LNCAP (cell line): Measurements from ENCODE around the gene GJA10.
A peak's percentile ranks its signal among the peaks of the same experiment; 100 is the strongest.

ENCODE experiments used
- TF ChIP-seq, protein P1 (sequence below): fragments of 450-650 bp; IDR thresholded peaks from 2 replicates; pipeline ENCODE4 v1.5.1; 2017; ENCODE audit warnings: mild to moderate bottlenecking

Gene GJA10

DNA sequence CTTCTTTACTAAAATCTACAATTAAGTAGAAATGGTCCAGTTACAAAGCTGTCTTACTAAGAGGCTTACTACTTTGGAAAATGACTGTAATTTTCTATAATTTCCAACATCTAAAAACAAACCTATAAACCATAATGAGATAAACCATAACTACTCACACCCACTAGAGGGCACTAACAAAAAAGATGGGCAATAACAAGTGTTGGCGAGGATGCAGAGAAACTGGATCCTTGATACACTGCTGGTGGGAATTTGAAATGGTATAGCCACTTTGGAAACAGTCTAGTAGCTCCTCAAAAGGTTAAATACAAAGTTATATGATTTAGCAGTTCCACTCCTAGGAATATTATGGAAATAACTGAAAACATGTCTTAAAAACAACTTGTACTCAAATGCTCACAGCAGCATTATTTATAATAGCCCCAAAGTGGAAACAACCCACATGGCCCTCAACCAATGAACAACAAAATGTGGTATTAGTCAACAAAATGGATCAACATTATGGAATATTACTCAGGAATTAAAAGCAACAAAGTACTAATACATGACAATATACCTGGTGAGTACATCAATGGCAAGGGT is 50.6 kb downstream of the GJA10 start:
- TF ChIP-seq, protein P1, sequence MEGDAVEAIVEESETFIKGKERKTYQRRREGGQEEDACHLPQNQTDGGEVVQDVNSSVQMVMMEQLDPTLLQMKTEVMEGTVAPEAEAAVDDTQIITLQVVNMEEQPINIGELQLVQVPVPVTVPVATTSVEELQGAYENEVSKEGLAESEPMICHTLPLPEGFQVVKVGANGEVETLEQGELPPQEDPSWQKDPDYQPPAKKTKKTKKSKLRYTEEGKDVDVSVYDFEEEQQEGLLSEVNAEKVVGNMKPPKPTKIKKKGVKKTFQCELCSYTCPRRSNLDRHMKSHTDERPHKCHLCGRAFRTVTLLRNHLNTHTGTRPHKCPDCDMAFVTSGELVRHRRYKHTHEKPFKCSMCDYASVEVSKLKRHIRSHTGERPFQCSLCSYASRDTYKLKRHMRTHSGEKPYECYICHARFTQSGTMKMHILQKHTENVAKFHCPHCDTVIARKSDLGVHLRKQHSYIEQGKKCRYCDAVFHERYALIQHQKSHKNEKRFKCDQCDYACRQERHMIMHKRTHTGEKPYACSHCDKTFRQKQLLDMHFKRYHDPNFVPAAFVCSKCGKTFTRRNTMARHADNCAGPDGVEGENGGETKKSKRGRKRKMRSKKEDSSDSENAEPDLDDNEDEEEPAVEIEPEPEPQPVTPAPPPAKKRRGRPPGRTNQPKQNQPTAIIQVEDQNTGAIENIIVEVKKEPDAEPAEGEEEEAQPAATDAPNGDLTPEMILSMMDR = peak; percentile 28; the same call in 1 of the 2 replicates
